T-cell (primary cell): ENCODE results near the gene IL12A. TPM values are rescaled to one million over a fixed set of nuclear protein-coding genes. Genes with fewer than 3 reads are reported as not detected.

Source experiments
- ATAC-seq, 4 experiments: fragments of 200-7000 bp in 3 of 4; fragments of 150-1000 bp in 1 of 4; cut with Tn5 transposase; replicated peaks in 1 of 4; 1 replicate in 3 of 4; 2 replicates in 1 of 4; pipeline ENCODE4 v1.10.0; 2021; ENCODE audit warnings: moderate library complexity in 3 of 4, mild to moderate bottlenecking in 2 of 4, moderate number of reproducible peaks in 1 of 4
- CTCF ChIA-PET, 2 donors: fragments of 300-600 bp; sonication (Branson Sonifier 250); formaldehyde crosslinking; loops; one replicate each; lab custom pipeline; 2022; ENCODE audit warnings: antibody characterized with exemption in 2 of 2; lab: Charles Lee
- POLR2A ChIA-PET, 2 donors: fragments of 300-600 bp; sonication (Branson Sonifier 250); formaldehyde crosslinking; loops; one replicate each; lab custom pipeline; 2022; ENCODE audit warnings: antibody characterized with exemption in 2 of 2; lab: Charles Lee
- DNase-seq, 35 experiments: peaks; one replicate each; pipeline versions ENCODE4 v3.0.0 to v3.0.0-alpha.2; 2013 to 2023
- H3K27ac ChIP-seq: one replicate; pipeline ENCODE4 v1.5.1; 2013; ENCODE audit warnings: low read length
- H3K27me3 ChIP-seq, 2 experiments: replicated peaks in 1 of 2; 1 replicate in 1 of 2; 2 replicates in 1 of 2; pipeline versions ENCODE4 v1.6.1 to v1.7.0; 2013; ENCODE audit warnings: low read length in 1 of 2, mixed read lengths in 1 of 2; ENCODE audit not compliant: control insufficient read depth in 2 of 2, insufficient read depth in 2 of 2; ENCODE audit errors: extremely low read depth in 1 of 2
- H3K36me3 ChIP-seq, 2 donors: 1 replicate in 1 of 2; 2 replicates in 1 of 2; pipeline versions ENCODE4 v1.6.1 to v1.7.0; 2013; ENCODE audit warnings: low read length in 1 of 2; ENCODE audit not compliant: control insufficient read depth in 2 of 2, insufficient read depth in 1 of 2; ENCODE audit errors: extremely low read depth in 1 of 2
- H3K4me1 ChIP-seq, 2 experiments: 1 replicate in 1 of 2; 2 replicates in 1 of 2; pipeline versions ENCODE4 v1.6.1 to v1.7.0; 2013; ENCODE audit warnings: low read length in 2 of 2, mixed read lengths in 1 of 2; ENCODE audit not compliant: insufficient read depth in 2 of 2, control insufficient read depth in 1 of 2; ENCODE audit errors: extremely low read depth in 1 of 2
- H3K4me3 ChIP-seq, 2 donors: 1 replicate in 1 of 2; 2 replicates in 1 of 2; pipeline versions ENCODE4 v1.5.1 to v1.7.0; 2013; ENCODE audit warnings: mild to moderate bottlenecking in 2 of 2, low read length in 1 of 2, moderate library complexity in 1 of 2; ENCODE audit not compliant: control insufficient read depth in 1 of 2; ENCODE audit errors: extremely low read depth in 1 of 2
- H3K9me3 ChIP-seq: 2 replicates; pipeline ENCODE4 v1.7.0; 2013
- H3K27ac Mint-ChIP-seq, 2 donors: one replicate each; pipeline ENCODE4 v1.8.0; 2020 to 2021; ENCODE audit warnings: mild to moderate bottlenecking in 2 of 2, mixed read lengths in 2 of 2
- H3K27me3 Mint-ChIP-seq, 2 donors: one replicate each; pipeline ENCODE4 v1.8.0; 2021 to 2022; ENCODE audit warnings: mixed read lengths in 2 of 2
- H3K36me3 Mint-ChIP-seq: one replicate; pipeline ENCODE4 v1.8.0; 2021; ENCODE audit warnings: mixed read lengths
- H3K4me1 Mint-ChIP-seq, 3 donors: one replicate each; pipeline ENCODE4 v1.8.0; 2020 to 2022; ENCODE audit warnings: mixed read lengths in 3 of 3, mild to moderate bottlenecking in 1 of 3
- H3K4me3 Mint-ChIP-seq, 3 donors: one replicate each; pipeline ENCODE4 v1.8.0; 2020 to 2022; ENCODE audit warnings: mild to moderate bottlenecking in 3 of 3, mixed read lengths in 3 of 3, moderate library complexity in 3 of 3
- H3K9me3 Mint-ChIP-seq, 3 donors: one replicate each; pipeline ENCODE4 v1.8.0; 2020 to 2022; ENCODE audit warnings: mixed read lengths in 3 of 3
- WGBS: methylation state at CpG from one replicate; pipeline ENCODE4 v1.1.5; 2013; ENCODE audit warnings: missing lambda C conversion rate; ENCODE audit not compliant: insufficient coverage; 5-methylcytosine and 5-hydroxymethylcytosine counted together
- total RNA-seq, 35 experiments: library from RNA in 6 of 35; stranded (reverse) in 6 of 35; fragments of 120-200 nt in 1 of 35; gene quantifications; one replicate each; pipeline versions ENCODE4 v1.2.1 to v1.2.4 and lab custom pipeline; 2013 to 2026

The IL12A gene
- total RNA-seq, 5 donors from 2014 or later (not counting 1 experiment from before 2014, with no cell fraction given), result 0.57 to 3.1 (median 0.69) TPM

- ChIA-PET POLR2A (no interaction called here), CTCF (no interaction called here)
- ATAC-seq, result no peak
- WGBS, result 93% methylated on average over 3 of the region's 7 CpGs
- H3K27ac Mint-ChIP-seq, result no peak overlapping the region
- H3K27me3 Mint-ChIP-seq, result no peaks in the 10 kb centered on the region
- no peaks in the 10 kb centered on the region for H3K9me3 Mint-ChIP-seq
- Histone ChIP-seq H3K9me3 (no peaks in the 10 kb centered on the region), H3K27ac (no peak overlapping the region), H3K4me1 (no peaks in the 10 kb centered on the region), H3K27me3 (no peaks in the 10 kb centered on the region), H3K36me3 (no peaks in the 10 kb centered on the region), H3K4me3 (no peak overlapping the region)
- no peaks in the 10 kb centered on the region for H3K36me3 Mint-ChIP-seq
- no peak for DNase-seq
- no peaks in the 10 kb centered on the region for H3K4me1 Mint-ChIP-seq
- no peak overlapping the region for H3K4me3 Mint-ChIP-seq
These were observed 8.3 kb downstream of the IL12A start for GRCh38 chr3:159996959-159997358.

- no peak overlapping the region for H3K27ac ChIP-seq
- H3K4me1 ChIP-seq, result no peaks in the 10 kb centered on the region
- H3K4me3 Mint-ChIP-seq, result no peak overlapping the region
- no peak for ATAC-seq
- ChIA-PET POLR2A (no interaction called here), CTCF (no interaction called here)
- H3K27me3 ChIP-seq, result no peaks in the 10 kb centered on the region
- H3K36me3 ChIP-seq, result no peaks in the 10 kb centered on the region
- no CpG with 5 or more reads among the region's 7 CpGs for WGBS
- H3K36me3 Mint-ChIP-seq, result no peaks in the 10 kb centered on the region
- no peaks in the 10 kb centered on the region for H3K9me3 Mint-ChIP-seq
- no peak for DNase-seq
- no peak overlapping the region for H3K4me3 ChIP-seq
- no peaks in the 10 kb centered on the region for H3K4me1 Mint-ChIP-seq
- H3K9me3 ChIP-seq, result no peaks in the 10 kb centered on the region
- no peak overlapping the region for H3K27ac Mint-ChIP-seq
- H3K27me3 Mint-ChIP-seq, result no peaks in the 10 kb centered on the region
These were observed 12.6 kb downstream of the IL12A start for GRCh38 chr3:160001148-160001760.

GRCh38 chr3:160001850-160002623 lies 13.4 kb downstream of the IL12A start:
- 77% methylated on average over 3 of the region's 7 CpGs for WGBS
- no peaks in the 10 kb centered on the region for H3K36me3 Mint-ChIP-seq
- ATAC-seq (no peak), DNase-seq (no peak)
- no peaks in the 10 kb centered on the region for H3K36me3 ChIP-seq
- H3K27me3 Mint-ChIP-seq, result no peaks in the 10 kb centered on the region
- H3K4me1 Mint-ChIP-seq, result no peaks in the 10 kb centered on the region
- H3K4me1 ChIP-seq, result no peaks in the 10 kb centered on the region
- H3K27ac ChIP-seq, result no peak overlapping the region
- H3K4me3 ChIP-seq, result no peak overlapping the region
- no peaks in the 10 kb centered on the region for H3K9me3 ChIP-seq
- ChIA-PET POLR2A (no interaction called here), CTCF (interaction anchor here in 1 of 2 donors (1.2 kb wide), 1 partner anchor 16 kb away, joined by 3 read pairs; no protein-coding TSS in a partner anchor)
- H3K4me3 Mint-ChIP-seq, result no peak overlapping the region
- no peaks in the 10 kb centered on the region for H3K27me3 ChIP-seq
- no peak overlapping the region for H3K27ac Mint-ChIP-seq
- H3K9me3 Mint-ChIP-seq, result no peaks in the 10 kb centered on the region

GRCh38 chr3:160003520-160004128 lies 15.0 kb downstream of the IL12A start:
- no peaks in the 10 kb centered on the region for H3K36me3 Mint-ChIP-seq
- no peaks in the 10 kb centered on the region for H3K27me3 ChIP-seq
- ChIA-PET POLR2A (interaction anchor here in 1 of 2 donors (0.6 to 0.7 kb wide), 2 partner anchors 129 to 1921 kb away, joined by 5 to 8 read pairs; no protein-coding TSS in a partner anchor), CTCF (interaction anchor here (0.7 to 4.6 kb wide), 9 partner anchors 8 to 119 kb away, joined by 3 to 28 read pairs (median 3); partner anchors contain the start of gene IL12A (in 2 of the 2))
- no peaks in the 10 kb centered on the region for H3K4me1 Mint-ChIP-seq
- H3K27ac ChIP-seq, result no peak overlapping the region
- H3K27me3 Mint-ChIP-seq, result no peaks in the 10 kb centered on the region
- DNase-seq (peak in 11 of 35 experiments; percentile 7 to 39 (median 18)), ATAC-seq (peak; percentile 27 to 48 (median 38))
- no peaks in the 10 kb centered on the region for H3K4me1 ChIP-seq
- H3K4me3 Mint-ChIP-seq, result no peak overlapping the region
- H3K27ac Mint-ChIP-seq, result no peak overlapping the region
- H3K9me3 ChIP-seq, result no peaks in the 10 kb centered on the region
- no peak overlapping the region for H3K4me3 ChIP-seq
- no peaks in the 10 kb centered on the region for H3K9me3 Mint-ChIP-seq
- no peaks in the 10 kb centered on the region for H3K36me3 ChIP-seq
- 5% methylated on average over 2 of the region's 2 CpGs for WGBS

GRCh38 chr3:160005004-160005403 lies 16.4 kb downstream of the IL12A start:
- CTCF ChIA-PET, result interaction anchor here (0.6 to 4.6 kb wide), 9 partner anchors 8 to 289 kb away, joined by 3 to 28 read pairs (median 4); partner anchors contain the start of gene IL12A (in 1 of the 2)
- no peak overlapping the region for H3K27ac Mint-ChIP-seq

More at GRCh38 chr3:160005004-160005403, 16.4 kb downstream of the IL12A start:
- H3K27me3 ChIP-seq, result no peaks in the 10 kb centered on the region
- H3K9me3 Mint-ChIP-seq, result no peaks in the 10 kb centered on the region
- POLR2A ChIA-PET, result no interaction called here
- H3K4me3 ChIP-seq, result no peak overlapping the region
- H3K9me3 ChIP-seq, result no peaks in the 10 kb centered on the region
- DNase-seq (no peak), ATAC-seq (no peak)
- H3K36me3 Mint-ChIP-seq, result no peaks in the 10 kb centered on the region
- no peak overlapping the region for H3K4me3 Mint-ChIP-seq
- H3K27me3 Mint-ChIP-seq, result no peaks in the 10 kb centered on the region
- H3K4me1 ChIP-seq, result no peaks in the 10 kb centered on the region
- H3K27ac ChIP-seq, result no peak overlapping the region
- no peaks in the 10 kb centered on the region for H3K4me1 Mint-ChIP-seq
- H3K36me3 ChIP-seq, result no peaks in the 10 kb centered on the region
